DND-41 (cell line): ENCODE results near the gene ATP6V0D1.

Experiments
- ATAC-seq: fragments of 200-7000 bp; cut with Tn5 transposase; 3 replicates; pipeline ENCODE4 v1.9.1; 2021; ENCODE audit warnings: low read depth; ENCODE audit not compliant: insufficient read depth
- DNase-seq: peaks from one replicate; pipeline ENCODE4 v3.0.0-alpha.2; 2020
- H2AFZ ChIP-seq: 2 replicates; pipeline ENCODE4 v1.6.0; 2012; ENCODE audit warnings: low read depth, low read length
- H3K27ac ChIP-seq: 2 replicates; pipeline ENCODE4 v1.5.1; 2012; ENCODE audit warnings: low read length, inconsistent platforms
- H3K27me3 ChIP-seq: fragments of 200-600 bp; sonication (generic); 2 replicates; pipeline ENCODE4 v1.6.0; 2012; ENCODE audit warnings: low read length, mild to moderate bottlenecking, inconsistent platforms; ENCODE audit not compliant: insufficient read depth, poor library complexity
- H3K36me3 ChIP-seq: 2 replicates; pipeline ENCODE4 v1.5.1; 2012; ENCODE audit warnings: low read length, inconsistent platforms; ENCODE audit not compliant: insufficient read depth
- H3K4me1 ChIP-seq: 2 replicates; pipeline ENCODE4 v1.5.1; 2012; ENCODE audit warnings: mild to moderate bottlenecking, low read length; ENCODE audit not compliant: insufficient read depth
- H3K4me2 ChIP-seq: 2 replicates; pipeline ENCODE4 v1.6.0; 2012; ENCODE audit warnings: mild to moderate bottlenecking, moderate library complexity, low read length, inconsistent platforms; ENCODE audit not compliant: insufficient read depth
- H3K4me3 ChIP-seq, 2 experiments: fragments of 200-600 bp in 1 of 2; shearing (Covaris generic) in 1 of 2; 2 replicates each; pipeline ENCODE4 v1.5.1; 2012 to 2016; ENCODE audit warnings: inconsistent platforms in 2 of 2, low read length in 2 of 2, mild to moderate bottlenecking in 2 of 2, low read depth in 1 of 2, moderate library complexity in 1 of 2
- H3K79me2 ChIP-seq: 2 replicates; pipeline ENCODE4 v1.6.0; 2012; ENCODE audit warnings: low read length, inconsistent platforms; ENCODE audit not compliant: insufficient read depth
- H3K9ac ChIP-seq: 2 replicates; pipeline ENCODE4 v1.6.0; 2012; ENCODE audit warnings: low read depth, mild to moderate bottlenecking, inconsistent platforms, low read length, moderate library complexity
- H3K9me3 ChIP-seq: 2 replicates; pipeline ENCODE4 v1.5.1; 2012; ENCODE audit warnings: low read length, moderate library complexity, mild to moderate bottlenecking, inconsistent platforms; ENCODE audit not compliant: insufficient read depth, severe bottlenecking
- H4K20me1 ChIP-seq: 2 replicates; pipeline ENCODE4 v1.6.0; 2012; ENCODE audit warnings: low read length; ENCODE audit not compliant: insufficient read depth
- CTCF ChIP-seq: IDR thresholded peaks from 2 replicates; pipeline ENCODE4 v1.5.1; 2012; ENCODE audit warnings: borderline replicate concordance, low read length, moderate library complexity, mild to moderate bottlenecking; ENCODE audit not compliant: poor library complexity, severe bottlenecking; ENCODE audit errors: extremely low read depth
- EZH2 ChIP-seq: IDR thresholded peaks from 3 replicates; pipeline ENCODE4 v1.6.1; 2012; ENCODE audit warnings: borderline replicate concordance, low read depth, mild to moderate bottlenecking, moderate library complexity, low read length, inconsistent platforms; ENCODE audit not compliant: severe bottlenecking

The ATP6V0D1 gene

GRCh38 chr16:67424261-67424615, 56.7 kb downstream of the ATP6V0D1 start:
- Histone ChIP-seq H3K9ac (no peak overlapping the region), H3K27ac (no peak overlapping the region), H3K79me2 (no peaks in the 10 kb centered on the region), H4K20me1 (peaks cover 14% of the 10 kb centered on the region), H2AFZ (no peak overlapping the region), H3K9me3 (no peaks in the 10 kb centered on the region), H3K27me3 (peaks cover 16% of the 10 kb centered on the region), H3K4me2 (no peak overlapping the region), H3K4me1 (no peaks in the 10 kb centered on the region), H3K36me3 (no peaks in the 10 kb centered on the region), H3K4me3 (no peak overlapping the region)
- DNase-seq: no peak
- no peak for ATAC-seq
- no peak for TF ChIP-seq EZH2
- TF ChIP-seq CTCF: no peak

GRCh38 chr16:67423611-67424260, 57.2 kb downstream of the ATP6V0D1 start:
- ATAC-seq: no peak
- Histone ChIP-seq H3K4me2 (no peak overlapping the region), H3K4me1 (no peaks in the 10 kb centered on the region)

GRCh38 chr16:67423015-67423414, 57.9 kb downstream of the ATP6V0D1 start:
- TF ChIP-seq CTCF (no peak), EZH2 (no peak)
- Histone ChIP-seq H3K9ac (no peak overlapping the region), H3K27me3 (peaks cover 3% of the 10 kb centered on the region), H3K4me1 (no peaks in the 10 kb centered on the region), H3K4me2 (no peak overlapping the region), H3K36me3 (no peaks in the 10 kb centered on the region), H2AFZ (no peak overlapping the region), H4K20me1 (peaks cover 3% of the 10 kb centered on the region; the same call in 1 of the 2 replicates), H3K79me2 (no peaks in the 10 kb centered on the region), H3K9me3 (no peaks in the 10 kb centered on the region), H3K27ac (no peak overlapping the region), H3K4me3 (no peak overlapping the region)
- ATAC-seq (no peak), DNase-seq (no peak)

More at GRCh38 chr16:67423611-67424260, 57.2 kb downstream of the ATP6V0D1 start:
- H4K20me1 ChIP-seq: peaks cover 11% of the 10 kb centered on the region
- H3K4me3 ChIP-seq: no peak overlapping the region
- TF ChIP-seq CTCF: no peak
- TF ChIP-seq EZH2: no peak
- H3K9me3 ChIP-seq: no peaks in the 10 kb centered on the region
- no peak overlapping the region for H3K9ac ChIP-seq
- H3K79me2 ChIP-seq: no peaks in the 10 kb centered on the region
- no peak for DNase-seq
- H2AFZ ChIP-seq: no peak overlapping the region
- no peaks in the 10 kb centered on the region for H3K36me3 ChIP-seq
- H3K27me3 ChIP-seq: peaks cover 10% of the 10 kb centered on the region
- H3K27ac ChIP-seq: no peak overlapping the region
